Measurements from ENCODE around the gene SERPINE1. TPM values are rescaled to one million over a fixed set of nuclear protein-coding genes. Genes with fewer than 3 reads are reported as not detected.

Gene SERPINE1
- 15.4 TPM for total RNA-seq
- long read RNA-seq, partial matches to known transcripts = 24 of 30 reads
- long read RNA-seq, other reads (novel, unspliced or antisense) = 2 of 30 reads

DNA sequence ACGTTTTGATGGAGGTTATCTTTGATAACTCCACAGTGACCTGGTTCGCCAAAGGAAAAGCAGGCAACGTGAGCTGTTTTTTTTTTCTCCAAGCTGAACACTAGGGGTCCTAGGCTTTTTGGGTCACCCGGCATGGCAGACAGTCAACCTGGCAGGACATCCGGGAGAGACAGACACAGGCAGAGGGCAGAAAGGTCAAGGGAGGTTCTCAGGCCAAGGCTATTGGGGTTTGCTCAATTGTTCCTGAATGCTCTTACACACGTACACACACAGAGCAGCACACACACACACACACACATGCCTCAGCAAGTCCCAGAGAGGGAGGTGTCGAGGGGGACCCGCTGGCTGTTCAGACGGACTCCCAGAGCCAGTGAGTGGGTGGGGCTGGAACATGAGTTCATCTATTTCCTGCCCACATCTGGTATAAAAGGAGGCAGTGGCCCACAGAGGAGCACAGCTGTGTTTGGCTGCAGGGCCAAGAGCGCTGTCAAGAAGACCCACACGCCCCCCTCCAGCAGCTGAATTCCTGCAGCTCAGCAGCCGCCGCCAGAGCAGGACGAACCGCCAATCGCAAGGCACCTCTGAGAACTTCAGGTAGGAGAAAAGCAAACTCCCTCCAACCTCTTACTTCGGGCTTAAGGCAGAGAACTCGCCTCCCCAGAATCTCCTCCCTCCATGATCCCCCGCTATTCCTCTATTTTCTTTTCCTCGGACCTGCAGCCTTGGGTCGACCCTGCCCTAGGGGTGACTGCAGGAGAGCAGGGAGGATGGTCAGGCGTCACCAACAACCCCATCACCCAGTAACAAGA, at the start of gene SERPINE1:
Gene SERPINE1 (plus strand): TSS at position 454 of the 809 bp plus-strand sequence. CDS start 1,290 bp downstream, outside the sequence.
- Histone ChIP-seq H3K27me3 (ENCODE audit: low read depth) (no peaks in the 10 kb centered on the region), H3K27ac (peak within 1 kb of the TSS; percentile 71), H3K4me1 (peaks cover 65% of the 10 kb centered on the region), H3K36me3 (peaks cover 11% of the 10 kb centered on the region), H3K9me3 (no peaks in the 10 kb centered on the region), H3K4me3 (peak within 1 kb of the TSS; percentile 44)
- DNase-seq (peak; percentile 83), ATAC-seq (peak; percentile 78 to 91)
- intact Hi-C loops (cut with DNase I) = no loop called here
- TF ChIP-seq, protein P1, sequence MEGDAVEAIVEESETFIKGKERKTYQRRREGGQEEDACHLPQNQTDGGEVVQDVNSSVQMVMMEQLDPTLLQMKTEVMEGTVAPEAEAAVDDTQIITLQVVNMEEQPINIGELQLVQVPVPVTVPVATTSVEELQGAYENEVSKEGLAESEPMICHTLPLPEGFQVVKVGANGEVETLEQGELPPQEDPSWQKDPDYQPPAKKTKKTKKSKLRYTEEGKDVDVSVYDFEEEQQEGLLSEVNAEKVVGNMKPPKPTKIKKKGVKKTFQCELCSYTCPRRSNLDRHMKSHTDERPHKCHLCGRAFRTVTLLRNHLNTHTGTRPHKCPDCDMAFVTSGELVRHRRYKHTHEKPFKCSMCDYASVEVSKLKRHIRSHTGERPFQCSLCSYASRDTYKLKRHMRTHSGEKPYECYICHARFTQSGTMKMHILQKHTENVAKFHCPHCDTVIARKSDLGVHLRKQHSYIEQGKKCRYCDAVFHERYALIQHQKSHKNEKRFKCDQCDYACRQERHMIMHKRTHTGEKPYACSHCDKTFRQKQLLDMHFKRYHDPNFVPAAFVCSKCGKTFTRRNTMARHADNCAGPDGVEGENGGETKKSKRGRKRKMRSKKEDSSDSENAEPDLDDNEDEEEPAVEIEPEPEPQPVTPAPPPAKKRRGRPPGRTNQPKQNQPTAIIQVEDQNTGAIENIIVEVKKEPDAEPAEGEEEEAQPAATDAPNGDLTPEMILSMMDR (IDR thresholded peaks at IDR 0.05) = peak; percentile 20

DNA sequence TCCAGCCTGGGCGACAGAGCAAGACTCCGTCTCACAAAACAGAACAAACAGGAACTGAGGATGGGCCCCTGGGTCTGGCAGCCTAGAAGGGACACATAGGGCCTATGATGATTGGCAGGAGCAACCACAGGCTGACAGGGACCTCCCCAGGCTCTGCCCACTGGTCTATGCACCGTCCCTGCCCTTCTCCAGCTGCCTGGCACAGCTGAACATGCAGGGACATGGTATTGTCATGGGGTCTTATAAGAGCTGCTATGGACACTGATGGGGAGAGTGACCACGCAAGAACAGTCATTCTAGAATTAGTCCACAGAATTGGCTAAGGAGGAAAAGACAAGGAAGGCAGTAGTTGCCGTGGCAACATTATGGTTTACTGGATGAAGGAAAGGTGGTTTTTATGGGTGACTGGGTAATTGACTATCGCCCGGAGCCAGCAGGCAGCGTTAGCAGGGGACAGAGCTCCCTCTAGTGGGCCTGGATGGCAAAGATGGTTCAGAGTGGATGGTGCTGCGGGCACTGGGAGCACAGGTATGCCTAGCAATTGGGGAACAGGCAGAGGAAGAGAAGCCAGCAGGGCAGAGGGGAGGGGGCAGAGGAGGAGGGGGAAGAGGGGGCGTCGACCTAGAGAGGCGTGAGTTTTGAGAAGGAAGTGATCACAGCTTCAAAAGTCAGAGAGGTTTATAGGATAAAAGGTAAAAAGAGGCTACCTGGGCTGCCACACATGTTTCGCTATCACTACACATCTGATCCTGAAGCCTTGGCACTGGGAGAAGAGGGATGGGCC, 49.4 kb upstream of the SERPINE1 start:
- H3K9me3 ChIP-seq = no peaks in the 10 kb centered on the region
- TF ChIP-seq, protein P1 (IDR thresholded peaks at IDR 0.05) = peak; percentile 84
- no peak overlapping the region for H3K4me3 ChIP-seq
- no peak overlapping the region for H3K27ac ChIP-seq
- no peaks in the 10 kb centered on the region for H3K36me3 ChIP-seq
- H3K27me3 ChIP-seq (ENCODE audit: low read depth) = no peaks in the 10 kb centered on the region
- ATAC-seq (peak; percentile 95 to 96), DNase-seq (peak; percentile 81)
- intact Hi-C loops (cut with DNase I) = no loop called here
- H3K4me1 ChIP-seq = no peaks in the 10 kb centered on the region

DNA sequence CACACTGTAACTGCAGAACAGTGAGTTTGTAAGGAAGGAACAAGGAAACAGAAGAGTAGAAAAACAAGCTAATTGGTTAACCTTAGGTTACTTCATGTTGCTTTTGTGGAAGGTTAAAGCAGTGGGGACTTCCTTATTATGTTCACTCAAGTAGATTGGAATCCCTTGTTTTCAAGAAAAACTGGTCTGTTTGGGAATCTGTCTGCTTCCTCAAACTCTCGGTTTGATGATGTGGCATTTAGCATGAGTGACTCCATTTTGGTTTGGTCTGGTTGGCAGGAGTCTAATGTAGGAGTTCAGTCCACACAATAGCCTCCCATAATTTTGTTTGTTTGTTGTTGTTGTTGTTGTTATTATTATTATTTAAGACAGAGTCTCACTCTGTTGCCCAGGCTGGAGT, 45.5 kb upstream of the SERPINE1 start:
- no peak for ATAC-seq
- Histone ChIP-seq H3K9me3 (no peaks in the 10 kb centered on the region), H3K4me1 (peaks cover 12% of the 10 kb centered on the region), H3K36me3 (no peaks in the 10 kb centered on the region), H3K4me3 (no peak overlapping the region), H3K27ac (no peak overlapping the region), H3K27me3 (ENCODE audit: low read depth) (no peaks in the 10 kb centered on the region)
- intact Hi-C loops (cut with DNase I) = no loop called here
- TF ChIP-seq, protein P1 (IDR thresholded peaks at IDR 0.05) = no peak
- no peak for DNase-seq

DNA sequence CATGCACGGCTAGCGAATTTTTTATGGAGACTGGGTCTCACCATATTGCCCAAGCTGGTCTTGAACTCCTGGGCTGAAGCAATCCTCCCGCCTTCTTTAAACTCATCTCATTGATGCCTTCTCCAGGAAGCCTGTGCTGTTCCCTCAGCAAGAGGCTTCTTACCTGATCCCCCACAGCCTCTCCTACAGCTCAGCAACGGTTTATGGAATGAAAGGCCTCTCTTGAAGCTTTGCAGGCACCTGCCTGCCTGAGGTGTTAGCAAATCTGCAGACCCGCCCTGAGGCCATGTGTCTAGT, 42.1 kb upstream of the SERPINE1 start:
- ATAC-seq = no peak
- H3K36me3 ChIP-seq = peaks cover 32% of the 10 kb centered on the region
- TF ChIP-seq, protein P1 (IDR thresholded peaks at IDR 0.05) = no peak
- peak overlapping the region; percentile 73 for H3K4me3 ChIP-seq
- intact Hi-C loops (cut with DNase I) = no loop called here
- peak overlapping the region; percentile 95 for H3K27ac ChIP-seq
- H3K27me3 ChIP-seq (ENCODE audit: low read depth) = no peaks in the 10 kb centered on the region
- H3K4me1 ChIP-seq = peaks cover 44% of the 10 kb centered on the region
- H3K9me3 ChIP-seq = no peaks in the 10 kb centered on the region
- no peak for DNase-seq

DNA sequence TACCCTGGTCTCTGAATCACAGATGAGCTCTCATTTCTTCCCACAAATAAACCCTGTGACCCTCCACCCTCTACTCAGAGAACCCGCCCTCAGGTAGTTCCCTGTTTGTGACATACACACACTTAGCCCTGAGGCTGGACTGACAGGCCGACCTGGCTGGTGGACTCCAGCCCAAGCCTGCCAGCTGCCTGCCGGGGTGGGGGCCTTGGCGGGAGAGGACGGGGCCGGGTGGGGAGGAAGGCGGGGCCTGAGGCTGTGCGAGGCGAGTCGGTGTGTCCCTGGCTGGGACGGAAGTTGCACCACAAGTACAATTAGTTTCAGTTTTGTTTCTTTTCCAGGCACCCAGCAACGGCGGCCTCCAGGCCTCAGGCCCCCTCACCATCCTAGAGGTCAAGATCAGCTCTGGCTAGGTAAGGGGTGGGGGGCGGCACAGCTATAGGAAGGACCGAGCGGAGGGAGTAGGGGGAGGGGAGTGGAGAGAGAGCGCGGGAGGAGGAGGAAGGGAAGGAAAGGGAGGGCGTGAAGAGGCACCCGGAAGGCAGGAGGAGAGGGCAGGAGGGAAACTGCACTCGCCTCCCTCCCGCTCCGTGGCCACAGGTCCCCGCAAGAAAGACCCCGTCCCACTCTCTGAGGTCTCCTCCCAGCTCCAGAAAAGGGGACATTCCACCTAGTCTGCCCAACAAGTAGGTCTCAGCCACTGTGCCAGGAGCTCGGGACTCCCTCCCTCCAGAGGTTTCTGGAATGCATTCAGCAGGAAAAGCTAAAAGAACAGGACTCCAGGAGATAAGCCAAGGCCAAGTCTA, 41.5 kb upstream of the SERPINE1 start, which contains the start of gene TRIM56:
Gene TRIM56 (plus strand): TSS at position 320 of the 803 bp plus-strand sequence. CDS start 1,832 bp downstream, outside the sequence.
- H3K4me1 ChIP-seq = peaks cover 46% of the 10 kb centered on the region
- no peaks in the 10 kb centered on the region for H3K27me3 ChIP-seq (ENCODE audit: low read depth)
- TF ChIP-seq, protein P1 (IDR thresholded peaks at IDR 0.05) = no peak
- intact Hi-C loops (cut with DNase I) = no loop called here
- H3K27ac ChIP-seq = peak within 1 kb of the TSS; percentile 95
- DNase-seq = peak; percentile 93
- peaks cover 37% of the 10 kb centered on the region for H3K36me3 ChIP-seq
- H3K4me3 ChIP-seq = peak within 1 kb of the TSS; percentile 73
- no peaks in the 10 kb centered on the region for H3K9me3 ChIP-seq
- peak; percentile 96 to 97 for ATAC-seq
